Loucy (cell line): ENCODE measurements around the gene AGBL5.

Source experiments
- H2AFZ ChIP-seq: fragments of 200-600 bp; sonication (generic); 2 replicates; pipeline ENCODE4 v1.6.0; 2016; ENCODE audit warnings: antibody characterized with exemption, mild to moderate bottlenecking, low read length, moderate library complexity
- H3F3A ChIP-seq: fragments of 200-600 bp; 2 replicates; pipeline ENCODE4 v1.6.0; 2016; ENCODE audit warnings: antibody characterized with exemption, low read depth, mild to moderate bottlenecking
- H3K27me3 ChIP-seq: fragments of 200-600 bp; sonication (generic); 2 replicates; pipeline ENCODE4 v1.6.1; 2014; ENCODE audit warnings: low read length, mild to moderate bottlenecking; ENCODE audit not compliant: insufficient read depth, poor library complexity, severe bottlenecking
- H3K36me3 ChIP-seq: fragments of 200-600 bp; sonication (generic); 2 replicates; pipeline ENCODE4 v1.6.1; 2016; ENCODE audit warnings: low read length; ENCODE audit not compliant: insufficient read depth
- H3K4me1 ChIP-seq: fragments of 200-600 bp; sonication (generic); 2 replicates; pipeline ENCODE4 v1.5.1; 2014; ENCODE audit warnings: low read length, mild to moderate bottlenecking; ENCODE audit not compliant: insufficient read depth, poor library complexity, severe bottlenecking
- H3K4me2 ChIP-seq: fragments of 200-600 bp; sonication (generic); 2 replicates; pipeline ENCODE4 v1.6.0; 2014; ENCODE audit warnings: antibody characterized with exemption, low read length, low read depth, mild to moderate bottlenecking; ENCODE audit not compliant: poor library complexity, severe bottlenecking
- H3K4me3 ChIP-seq: fragments of 200-600 bp; sonication (generic); 2 replicates; pipeline ENCODE4 v1.5.1; 2014; ENCODE audit warnings: low read length, mild to moderate bottlenecking, mixed read lengths; ENCODE audit not compliant: poor library complexity, severe bottlenecking
- H3K79me2 ChIP-seq: fragments of 200-600 bp; sonication (generic); 2 replicates; pipeline ENCODE4 v1.6.1; 2014; ENCODE audit warnings: low read length; ENCODE audit not compliant: insufficient read depth
- H3K9ac ChIP-seq: fragments of 200-600 bp; sonication (generic); 2 replicates; pipeline ENCODE4 v1.6.0; 2014; ENCODE audit warnings: mild to moderate bottlenecking, low read depth, low read length, moderate library complexity; ENCODE audit not compliant: poor library complexity, severe bottlenecking
- H3K9me2 ChIP-seq: fragments of 200-600 bp; sonication (generic); replicated peaks from 2 replicates; pipeline ENCODE4 v1.6.1; 2016; ENCODE audit warnings: low read depth, low read length, mixed read lengths
- H3K9me3 ChIP-seq: fragments of 200-600 bp; sonication (generic); 2 replicates; pipeline ENCODE4 v1.6.1; 2014; ENCODE audit warnings: mild to moderate bottlenecking, antibody characterized with exemption, low read length, low read depth; ENCODE audit not compliant: insufficient read depth
- H4K20me1 ChIP-seq: fragments of 200-600 bp; sonication (generic); 2 replicates; pipeline ENCODE4 v1.6.0; 2014; ENCODE audit warnings: antibody characterized with exemption, low read length, mild to moderate bottlenecking; ENCODE audit not compliant: insufficient read depth, poor library complexity, severe bottlenecking
- CTCF ChIP-seq: fragments of 200-600 bp; sonication (generic); conservative IDR thresholded peaks from 2 replicates; pipeline ENCODE4 v1.5.1; 2014; ENCODE audit warnings: mild to moderate bottlenecking, antibody characterized with exemption, low read length
- EZH2phosphoT487 ChIP-seq: fragments of 200-600 bp; IDR thresholded peaks from 2 replicates; pipeline ENCODE4 v1.6.1; 2018; ENCODE audit warnings: antibody characterized with exemption, mild to moderate bottlenecking, moderate library complexity, borderline replicate concordance

The AGBL5 gene

GRCh38 chr2:27086090-27086723, 34.7 kb downstream of the AGBL5 start:
- H3K9me2 ChIP-seq: no peaks in the 10 kb centered on the region
- TF ChIP-seq CTCF (peak; percentile 59), EZH2phosphoT487 (no peak)
- peak overlapping the region; percentile 92 for H3K4me2 ChIP-seq
- H3K9me3 ChIP-seq: no peaks in the 10 kb centered on the region
- peaks cover 21% of the 10 kb centered on the region; the same call in 1 of the 2 replicates for H3K79me2 ChIP-seq
- peak overlapping the region; percentile 76 for H2AFZ ChIP-seq
- H3K9ac ChIP-seq: peak overlapping the region; percentile 79
- H3K4me3 ChIP-seq: peak overlapping the region; percentile 78
- H3K27me3 ChIP-seq: no peaks in the 10 kb centered on the region
- peaks cover 47% of the 10 kb centered on the region for H3K4me1 ChIP-seq
- peaks cover 7% of the 10 kb centered on the region; the same call in 1 of the 2 replicates for H3F3A ChIP-seq
- no peaks in the 10 kb centered on the region for H4K20me1 ChIP-seq
- no peaks in the 10 kb centered on the region for H3K36me3 ChIP-seq

GRCh38 chr2:27086724-27087593, 35.5 kb downstream of the AGBL5 start, which contains the start of gene KHK:
Gene KHK (plus strand): TSS chr2:27086772. CDS start chr2:27087260, 488 bp downstream.
- peak within 1 kb of the TSS; percentile 79 for H3K9ac ChIP-seq
- no peaks in the 10 kb centered on the region for H3K27me3 ChIP-seq
- no peaks in the 10 kb centered on the region for H3K36me3 ChIP-seq
- no peaks in the 10 kb centered on the region for H3K9me2 ChIP-seq
- peaks cover 21% of the 10 kb centered on the region; the same call in 1 of the 2 replicates for H3K79me2 ChIP-seq
- peak within 1 kb of the TSS; percentile 78 for H3K4me3 ChIP-seq
- peaks cover under 1% of the 10 kb centered on the region; the same call in 1 of the 2 replicates for H3F3A ChIP-seq
- H3K4me1 ChIP-seq: peaks cover 41% of the 10 kb centered on the region
- TF ChIP-seq CTCF: no peak
- no peak for TF ChIP-seq EZH2phosphoT487
- no peaks in the 10 kb centered on the region for H4K20me1 ChIP-seq
- H3K4me2 ChIP-seq: peak within 1 kb of the TSS; percentile 92
- no peaks in the 10 kb centered on the region for H3K9me3 ChIP-seq
- H2AFZ ChIP-seq: peak within 1 kb of the TSS; percentile 95

GRCh38 chr2:27087823-27088410, 36.4 kb downstream of the AGBL5 start:
- Histone ChIP-seq H3K4me1 (peaks cover 35% of the 10 kb centered on the region), H3K36me3 (no peaks in the 10 kb centered on the region), H3F3A (no peaks in the 10 kb centered on the region), H2AFZ (no peak overlapping the region), H3K4me3 (peak overlapping the region; percentile 78), H3K4me2 (peak overlapping the region; percentile 92), H3K9me3 (no peaks in the 10 kb centered on the region), H3K9ac (peak overlapping the region; percentile 55), H3K79me2 (peaks cover 13% of the 10 kb centered on the region; the same call in 1 of the 2 replicates), H3K9me2 (no peaks in the 10 kb centered on the region), H4K20me1 (no peaks in the 10 kb centered on the region), H3K27me3 (no peaks in the 10 kb centered on the region)
- TF ChIP-seq EZH2phosphoT487 (no peak), CTCF (no peak)
